IPS-NIHi7 (cell line): ENCODE results near the gene PLB1.

Experiments used
- DNase-seq: peaks from one replicate; pipeline ENCODE4 v3.0.0; 2012; ENCODE audit warnings: mixed read lengths; ENCODE audit errors: extremely low spot score

The PLB1 gene

DNA sequence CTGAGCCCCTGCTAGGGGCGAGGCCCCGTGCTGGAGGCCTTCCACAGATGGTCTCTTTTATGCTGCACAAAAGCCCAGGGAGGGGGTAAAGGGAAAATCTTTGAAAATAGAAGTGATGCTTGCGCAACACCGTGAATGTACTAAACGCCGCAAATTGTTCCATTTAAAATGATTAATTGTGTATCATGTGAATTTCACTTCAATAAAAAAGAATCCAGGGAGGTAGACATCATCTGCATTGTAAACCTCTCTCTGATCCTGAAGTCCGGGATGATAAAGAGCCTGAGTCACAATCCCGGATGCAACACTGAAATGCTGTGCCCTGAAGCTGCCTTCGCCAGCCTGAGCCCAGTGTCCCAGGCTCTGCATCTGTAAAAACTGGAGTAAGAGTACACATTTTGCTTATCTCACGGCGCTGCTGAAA lies 148.1 kb downstream of the PLB1 start:
- no peak for DNase-seq

DNA sequence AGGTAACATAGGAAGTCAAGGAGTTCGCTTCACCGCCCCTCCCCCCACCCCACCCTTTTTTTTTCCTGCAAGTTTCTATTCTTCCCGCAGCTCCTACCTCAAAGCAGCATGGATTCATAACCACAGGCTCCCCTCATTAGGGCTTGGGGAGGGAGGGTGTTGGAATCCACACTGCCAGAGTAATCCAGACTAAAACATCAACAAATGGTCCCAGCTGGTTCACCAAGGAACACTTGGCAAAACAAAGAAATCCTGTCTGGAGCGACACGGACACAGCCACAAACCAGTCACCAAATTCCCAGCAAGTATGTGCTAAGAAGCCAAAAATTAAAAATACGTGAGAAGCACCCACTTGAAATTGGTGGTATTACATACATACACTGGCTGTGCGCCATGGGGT lies 148.9 kb downstream of the PLB1 start:
- no peak for DNase-seq

DNA sequence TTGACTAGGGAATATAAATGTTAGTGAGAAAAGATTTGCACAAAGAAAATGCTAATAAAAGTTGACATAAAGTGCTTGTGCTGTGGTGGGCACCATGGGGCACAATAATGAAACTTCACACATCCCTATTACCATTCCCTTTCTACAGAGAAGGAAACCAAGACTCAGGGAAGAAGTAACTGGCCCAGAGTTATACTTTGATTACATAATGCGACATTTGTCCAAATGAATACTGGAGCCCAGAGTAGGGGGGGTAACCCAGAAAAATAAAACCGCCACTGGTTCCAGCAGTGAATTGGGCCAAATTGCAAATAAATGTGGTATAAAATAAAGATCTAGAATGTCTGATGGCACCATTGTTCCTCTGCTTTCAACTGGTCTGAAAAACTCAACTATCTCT lies 149.7 kb downstream of the PLB1 start:
- DNase-seq = no peak

DNA sequence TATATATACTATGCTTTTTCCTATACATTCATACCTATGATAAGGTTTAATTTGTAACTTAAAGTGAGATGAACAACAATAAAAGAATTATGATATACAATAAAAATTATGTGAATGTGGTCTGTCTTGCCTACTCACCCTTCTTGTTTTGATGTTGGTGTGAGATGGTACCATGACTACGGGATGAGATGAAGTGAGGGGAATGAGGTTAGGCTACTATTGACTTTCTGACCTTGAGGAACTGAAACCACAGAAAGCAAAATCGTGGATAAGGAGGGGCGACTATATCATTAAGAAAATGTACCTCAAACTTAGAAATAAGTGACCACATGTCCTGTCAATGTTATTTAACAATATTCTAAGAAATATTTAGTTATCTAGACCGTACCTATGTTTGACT lies 151.8 kb downstream of the PLB1 start:
- DNase-seq = no peak

DNA sequence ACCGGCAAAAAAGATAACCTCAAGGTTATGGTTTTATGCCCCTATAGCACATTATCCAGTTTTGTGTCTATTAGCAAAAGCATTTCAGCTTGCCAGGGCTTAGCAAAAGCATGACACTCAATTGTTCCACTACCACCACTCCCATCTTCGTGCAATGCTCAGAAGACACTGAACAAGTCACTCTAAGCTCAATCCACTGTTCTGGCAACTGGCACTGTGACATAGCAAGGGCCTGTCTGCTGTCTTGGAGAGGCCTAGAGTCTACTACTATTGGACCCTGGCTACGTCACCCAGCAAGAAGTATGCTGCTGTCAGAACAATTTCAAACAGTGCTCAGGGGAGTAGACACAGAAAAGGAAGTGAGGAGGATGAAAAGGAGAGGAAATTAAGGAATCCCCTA lies 152.3 kb downstream of the PLB1 start:
- DNase-seq = no peak

DNA sequence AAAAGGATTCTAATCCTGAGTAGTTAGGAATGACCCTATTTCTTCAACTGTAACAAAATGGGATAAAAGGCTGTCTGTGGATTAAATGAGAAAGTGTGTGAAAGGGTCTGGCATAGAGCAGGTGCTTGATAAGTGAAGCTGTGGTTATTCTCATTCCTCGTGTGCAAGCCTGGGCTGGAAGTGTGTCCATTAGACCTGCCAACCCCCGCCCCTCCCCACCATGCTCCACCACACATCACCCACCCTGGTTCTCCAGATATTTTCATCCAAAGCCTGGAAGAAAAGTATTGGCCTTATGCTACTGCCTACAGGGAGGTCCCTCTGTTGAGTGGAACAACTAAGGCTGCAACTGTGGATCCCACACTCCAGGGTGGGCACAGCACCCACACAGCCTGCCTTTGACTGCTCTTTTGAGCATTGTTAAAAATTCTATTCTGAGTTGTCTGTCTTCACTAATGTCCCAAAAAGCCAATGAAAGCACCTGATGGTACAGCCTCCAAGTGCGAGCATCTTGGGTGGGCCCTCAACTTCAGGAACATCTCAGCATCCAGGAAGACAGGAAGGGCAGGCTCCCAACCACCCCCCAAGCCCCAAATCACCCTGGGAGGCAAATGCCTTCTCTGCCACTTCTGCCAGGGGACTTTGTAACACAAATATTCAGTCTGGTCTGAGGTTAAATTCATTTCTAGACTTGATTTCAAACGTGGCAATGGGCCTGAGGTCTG lies 153.0 kb downstream of the PLB1 start:
- DNase-seq = no peak

DNA sequence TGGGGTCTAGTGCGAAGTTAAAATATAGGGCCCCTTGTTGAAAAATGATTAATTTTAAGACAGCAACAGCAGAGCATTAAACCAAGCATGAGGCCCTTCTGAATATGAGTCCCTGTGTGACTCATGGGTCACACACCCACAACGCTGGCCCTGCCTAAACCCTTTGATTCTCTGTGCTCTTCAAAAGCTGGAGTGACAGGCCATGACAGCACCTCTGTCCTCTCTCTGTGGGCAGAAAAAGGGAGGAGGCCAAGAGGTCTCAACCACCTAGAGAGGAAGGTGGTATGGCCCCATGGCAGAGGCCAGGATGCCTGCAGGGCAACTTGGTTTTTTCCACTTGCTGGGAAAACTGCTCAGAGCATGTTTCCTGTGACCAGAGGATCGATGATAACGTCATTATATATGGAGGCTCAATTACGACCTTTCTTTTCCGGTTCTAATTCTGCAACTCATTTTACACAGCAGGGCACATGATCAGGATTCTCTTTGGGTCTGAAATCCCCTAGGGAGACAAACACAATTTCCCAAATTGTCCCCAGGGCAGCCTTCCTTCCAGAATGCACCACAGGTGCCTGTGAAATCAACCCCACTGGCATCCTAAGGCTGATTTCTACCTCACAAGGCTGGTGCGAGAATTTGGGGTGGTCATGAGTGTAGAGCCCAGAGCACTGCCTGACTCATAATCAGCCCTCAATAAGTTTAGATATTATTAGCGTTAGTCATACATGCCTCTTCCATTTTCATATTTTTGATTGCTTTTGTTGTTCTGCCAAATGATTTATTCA lies 153.8 kb downstream of the PLB1 start:
- DNase-seq = no peak

DNA sequence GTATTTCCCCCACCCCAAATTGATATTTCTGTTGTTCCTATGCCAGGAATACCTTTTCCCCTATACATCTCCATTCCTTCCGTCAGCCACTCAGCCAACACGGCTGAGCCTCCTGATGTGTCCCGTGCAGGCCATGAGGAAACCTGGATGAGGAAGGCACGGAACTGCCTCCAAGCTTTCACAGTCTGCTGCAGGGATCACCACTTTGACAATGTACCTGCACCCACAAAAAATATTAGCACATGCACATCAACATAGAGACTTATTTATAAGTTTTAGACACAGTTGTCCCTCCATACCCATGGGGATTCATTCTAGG lies 154.4 kb downstream of the PLB1 start:
- DNase-seq = no peak

DNA sequence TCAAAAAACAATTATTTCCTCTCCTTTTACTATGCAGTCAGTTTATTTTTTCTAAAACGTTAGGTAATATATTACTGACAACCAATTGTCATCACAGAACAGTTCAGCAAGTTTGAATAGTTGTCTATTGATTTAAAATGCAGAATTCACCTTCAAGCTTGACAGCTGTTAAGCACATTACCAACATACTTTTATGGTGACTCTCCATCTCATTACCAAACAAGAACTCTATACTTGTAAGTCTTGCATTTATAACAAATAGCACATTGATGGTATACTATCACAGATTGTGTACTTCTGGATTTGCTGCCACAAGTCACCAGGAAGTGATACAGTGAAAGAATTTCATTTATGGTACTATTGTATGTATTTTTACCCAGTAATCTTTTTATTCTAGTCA lies 156.4 kb downstream of the PLB1 start:
- no peak for DNase-seq

DNA sequence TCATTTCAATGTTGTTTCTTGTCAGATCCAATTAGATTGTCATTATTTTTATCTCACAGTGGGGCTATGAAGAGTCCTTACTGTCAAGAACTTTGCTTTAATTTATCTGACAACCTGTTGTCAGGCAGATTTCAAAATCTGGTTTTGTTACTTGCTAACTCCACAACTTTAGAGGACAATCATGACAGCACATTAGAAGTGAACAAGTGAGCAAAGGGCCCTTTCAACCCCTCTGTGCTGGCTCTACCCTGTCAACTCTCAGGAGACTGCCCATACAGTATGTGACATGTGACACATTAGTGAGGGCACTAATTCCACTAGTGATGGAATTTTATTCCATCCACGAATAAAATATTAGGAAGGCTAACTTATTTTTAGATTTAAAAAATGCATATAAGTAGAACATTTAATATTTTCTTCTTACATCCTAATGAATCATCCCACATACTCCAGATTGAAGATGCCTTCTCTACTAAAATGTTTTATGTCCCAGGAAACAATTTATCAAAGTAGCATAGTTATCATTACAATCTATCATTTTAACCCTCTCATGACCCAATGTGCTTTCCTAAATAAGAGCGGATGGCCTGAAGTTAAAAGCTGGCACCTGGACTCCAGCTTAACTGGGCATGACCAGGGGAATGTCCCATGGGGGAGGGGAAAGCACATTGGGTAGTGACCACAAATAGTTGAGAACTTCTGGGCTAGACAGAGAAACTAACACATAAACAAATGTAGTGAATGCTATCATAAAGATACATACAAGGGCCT lies 158.2 kb downstream of the PLB1 start:
- no peak for DNase-seq

DNA sequence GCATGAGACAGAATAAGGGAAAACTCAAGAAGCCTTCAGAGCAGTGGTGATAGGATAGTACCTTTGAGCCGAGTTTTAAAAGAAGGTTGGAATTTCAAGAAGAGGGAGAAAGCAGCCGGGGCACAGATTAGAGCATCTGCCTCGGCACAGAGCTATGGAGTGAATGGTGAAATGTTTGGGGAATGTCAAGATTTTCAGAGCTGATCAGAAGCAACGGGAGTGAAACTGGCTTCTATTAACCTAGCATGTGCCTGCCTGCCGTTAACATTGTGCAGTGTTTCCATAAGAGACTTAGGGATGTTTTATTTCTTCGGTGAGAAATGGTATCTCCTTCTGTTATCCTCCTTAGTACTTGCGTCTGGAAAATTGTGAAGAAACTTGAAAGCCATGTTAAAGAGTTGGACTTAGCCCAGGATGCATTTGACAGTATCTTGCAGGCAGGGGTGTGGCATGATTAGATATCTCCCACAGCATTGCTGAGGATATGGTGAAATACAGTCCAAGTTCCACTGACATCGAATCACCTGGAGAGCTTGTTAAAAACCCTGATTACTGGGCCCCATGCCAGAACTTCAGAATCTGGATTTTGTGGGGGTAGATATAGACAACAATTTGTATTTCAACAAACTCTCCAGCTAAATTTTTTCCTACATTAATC lies 158.9 kb downstream of the PLB1 start:
- DNase-seq = no peak

DNA sequence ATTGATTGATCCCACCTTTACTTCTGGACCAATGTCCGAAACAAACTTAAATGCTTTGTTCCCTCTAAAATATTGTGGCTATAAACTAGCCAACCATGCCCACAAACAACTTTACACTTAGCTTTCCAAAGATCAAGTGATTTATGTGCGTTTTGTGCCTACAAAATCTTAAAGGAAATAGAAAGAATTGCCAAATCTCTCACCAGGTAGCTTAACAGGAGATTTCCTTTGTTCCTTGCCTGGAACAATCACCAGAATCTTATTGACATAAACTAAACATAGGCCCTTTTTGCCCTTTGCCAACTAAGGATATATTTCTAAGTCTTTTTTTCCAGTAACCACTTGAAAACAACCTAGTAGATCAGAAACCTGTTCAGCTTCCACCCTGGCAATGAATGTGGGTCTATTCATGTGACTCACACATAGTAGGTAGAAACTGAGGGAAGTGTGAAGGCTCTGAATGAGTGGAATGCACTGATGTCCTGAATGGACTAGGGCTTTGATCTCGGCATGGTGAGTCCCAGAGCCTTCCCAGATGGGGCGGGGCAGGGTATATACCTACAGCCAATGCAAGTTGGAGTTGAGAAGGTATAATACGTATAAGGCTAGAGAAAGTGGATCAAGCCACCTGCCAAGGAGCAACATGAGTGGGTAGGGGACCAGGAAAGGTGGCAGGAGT lies 161.2 kb downstream of the PLB1 start:
- no peak for DNase-seq

DNA sequence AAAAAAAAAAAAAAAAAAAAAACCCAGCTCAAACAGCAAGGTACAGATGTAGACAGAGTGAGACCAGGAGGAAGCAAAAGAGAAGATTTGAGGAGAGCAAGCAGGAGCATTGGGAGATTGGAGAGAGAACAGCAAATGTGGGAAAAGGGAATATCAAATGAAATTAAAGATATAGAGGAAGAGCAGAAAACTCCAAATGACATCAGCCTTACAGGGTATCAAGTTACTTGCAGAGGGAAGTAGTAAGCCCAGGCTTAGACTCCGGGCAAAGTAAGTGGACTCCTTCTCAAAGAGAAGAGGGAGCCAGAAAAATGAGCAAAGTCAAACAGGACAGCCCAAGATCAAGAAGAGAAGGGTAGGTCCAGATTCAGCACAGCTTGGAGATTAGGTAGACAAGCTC lies 162.5 kb downstream of the PLB1 start:
- no peak for DNase-seq

DNA sequence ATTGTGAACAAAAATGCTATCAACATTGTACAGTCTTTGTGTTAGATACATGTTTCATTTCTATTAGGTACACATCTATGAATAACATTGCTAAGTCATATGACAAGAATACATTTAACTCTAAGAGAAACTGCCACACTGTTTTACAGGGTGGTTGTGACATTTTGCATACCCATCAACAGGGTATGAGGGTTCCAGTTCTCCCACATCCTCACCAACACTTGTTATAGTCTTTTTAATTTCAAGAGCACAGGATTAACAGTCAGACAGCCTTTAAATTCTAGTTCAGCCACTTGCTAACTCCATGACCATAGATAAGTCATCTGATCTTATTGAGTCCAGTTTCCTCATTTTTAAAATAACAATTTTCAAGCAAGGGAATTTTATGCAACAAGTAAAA lies 163.3 kb downstream of the PLB1 start:
- DNase-seq = no peak

DNA sequence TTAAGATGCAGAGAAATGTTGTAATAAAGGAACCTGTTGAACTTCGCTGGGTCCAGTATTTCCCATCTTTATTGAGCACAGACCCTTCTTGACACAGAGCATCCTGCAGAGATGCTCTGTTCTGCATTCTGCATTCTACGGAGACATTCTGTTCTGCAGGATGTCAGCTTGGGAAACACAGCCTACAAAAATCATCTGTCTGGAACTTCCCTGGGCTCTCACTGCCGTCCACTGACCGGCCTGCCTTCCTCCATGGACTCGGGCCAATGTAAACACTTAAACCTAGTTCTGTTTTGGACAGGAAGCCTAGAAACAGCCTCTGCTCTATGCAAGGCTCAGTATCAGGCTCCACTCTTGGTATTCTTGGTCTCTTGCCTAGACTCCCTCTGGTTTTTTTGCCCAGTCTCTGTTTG lies 165.7 kb downstream of the PLB1 start:
- no peak for DNase-seq

DNA sequence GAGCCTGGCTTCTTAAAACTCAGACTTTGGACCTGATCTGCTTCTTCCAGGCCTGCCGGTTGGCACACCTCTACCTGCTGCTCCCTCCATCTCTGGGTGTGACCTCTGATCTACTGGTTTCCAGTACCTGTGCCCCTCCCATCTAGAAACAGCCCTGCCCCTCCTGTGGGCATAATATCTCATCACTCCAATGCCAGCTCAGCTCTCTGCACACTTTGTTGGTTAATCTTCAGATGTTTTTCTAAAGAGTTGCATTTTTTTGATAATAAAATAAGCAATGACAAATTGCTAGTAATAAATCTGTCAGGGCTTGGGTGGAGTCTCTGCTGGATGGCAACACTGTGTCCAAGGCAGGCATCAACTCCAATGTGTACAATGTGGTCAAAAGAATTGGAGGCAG lies 166.2 kb downstream of the PLB1 start:
- DNase-seq = no peak

DNA sequence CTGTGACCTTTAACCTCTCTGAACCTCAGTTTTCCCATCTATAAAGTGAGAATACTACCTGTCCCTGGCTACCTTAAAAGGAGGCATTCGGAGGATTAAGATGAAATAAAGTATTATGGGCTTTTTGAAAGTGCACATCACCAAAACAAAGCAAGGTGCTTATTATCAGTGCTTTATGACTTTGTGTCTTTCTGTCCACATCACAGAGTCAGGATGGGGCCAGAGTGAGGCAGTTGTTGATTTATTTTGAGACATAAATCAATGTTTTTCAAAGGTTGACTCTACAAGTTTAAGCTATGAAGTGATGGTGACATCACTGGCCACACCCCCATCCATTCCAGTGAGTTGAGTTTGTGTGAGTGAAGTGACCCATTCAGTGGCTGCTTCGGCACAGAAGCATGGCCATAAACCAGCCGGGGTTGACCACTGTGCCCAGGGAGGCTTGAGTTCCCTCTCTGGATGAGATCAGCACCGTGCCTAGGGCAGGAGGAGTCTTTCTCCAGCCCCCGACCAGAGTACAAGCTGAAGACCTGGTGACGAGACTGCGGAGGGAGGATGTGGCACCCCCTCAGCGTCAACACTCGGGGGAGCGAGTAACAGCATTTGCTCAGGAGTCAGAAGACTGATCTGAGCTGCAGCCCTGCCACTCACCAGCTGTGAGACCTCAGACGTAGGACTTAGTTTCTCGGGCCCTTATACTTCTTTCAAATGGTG lies 166.8 kb downstream of the PLB1 start:
- no peak for DNase-seq

DNA sequence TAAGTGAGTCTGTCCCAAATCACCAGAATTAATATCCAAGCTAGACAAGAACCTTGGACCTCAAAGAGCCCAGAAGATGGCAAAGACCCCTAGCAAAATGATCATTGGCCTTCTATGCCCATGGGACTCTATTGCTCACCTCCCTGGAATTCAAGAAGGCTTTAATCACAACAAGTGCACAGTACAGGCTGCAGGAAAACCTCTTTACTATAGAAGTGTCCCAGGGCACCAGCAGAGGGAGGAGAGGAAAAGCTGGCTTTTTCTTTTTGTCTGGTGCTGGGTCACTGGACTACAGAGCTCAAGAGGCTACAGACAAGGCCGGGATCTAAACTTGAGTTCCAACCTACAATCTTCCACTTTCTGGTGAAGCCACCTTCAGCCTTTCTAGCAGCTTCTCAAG lies 167.5 kb downstream of the PLB1 start:
- DNase-seq = no peak

DNA sequence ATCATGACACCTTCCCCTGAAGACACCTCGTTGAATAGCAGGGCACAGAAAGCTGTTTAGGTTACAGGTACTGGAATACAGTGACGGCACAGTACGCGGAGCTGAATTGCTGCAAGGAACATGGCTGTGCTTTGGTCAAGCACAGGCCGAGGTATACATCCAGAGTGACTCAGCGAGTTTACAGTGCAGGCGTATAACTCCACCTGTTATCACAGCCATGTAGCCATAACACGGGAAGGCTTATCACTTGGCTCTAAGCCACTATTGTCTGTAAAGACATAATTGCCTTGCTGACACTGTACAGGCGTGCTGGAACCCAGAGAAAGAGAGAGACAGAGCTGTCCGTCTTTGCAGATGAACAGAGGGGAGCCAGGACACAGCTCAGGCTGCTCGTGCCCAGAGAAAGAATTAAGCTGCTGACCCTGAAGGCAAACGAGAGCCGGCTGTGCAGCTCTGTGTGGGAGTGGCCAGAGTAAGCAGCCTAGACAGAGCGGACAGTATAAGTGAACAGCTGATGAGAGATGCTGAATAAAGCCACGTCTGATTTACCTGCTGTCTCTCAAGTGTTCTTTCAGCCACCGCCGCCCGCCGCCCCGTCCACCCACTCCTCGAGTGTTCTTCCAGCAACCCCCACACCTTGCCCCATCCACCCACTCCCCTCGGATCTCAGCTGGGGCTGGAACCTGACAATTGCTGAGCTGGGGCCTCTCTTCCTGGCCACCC lies 168.4 kb downstream of the PLB1 start:
- no peak for DNase-seq

DNA sequence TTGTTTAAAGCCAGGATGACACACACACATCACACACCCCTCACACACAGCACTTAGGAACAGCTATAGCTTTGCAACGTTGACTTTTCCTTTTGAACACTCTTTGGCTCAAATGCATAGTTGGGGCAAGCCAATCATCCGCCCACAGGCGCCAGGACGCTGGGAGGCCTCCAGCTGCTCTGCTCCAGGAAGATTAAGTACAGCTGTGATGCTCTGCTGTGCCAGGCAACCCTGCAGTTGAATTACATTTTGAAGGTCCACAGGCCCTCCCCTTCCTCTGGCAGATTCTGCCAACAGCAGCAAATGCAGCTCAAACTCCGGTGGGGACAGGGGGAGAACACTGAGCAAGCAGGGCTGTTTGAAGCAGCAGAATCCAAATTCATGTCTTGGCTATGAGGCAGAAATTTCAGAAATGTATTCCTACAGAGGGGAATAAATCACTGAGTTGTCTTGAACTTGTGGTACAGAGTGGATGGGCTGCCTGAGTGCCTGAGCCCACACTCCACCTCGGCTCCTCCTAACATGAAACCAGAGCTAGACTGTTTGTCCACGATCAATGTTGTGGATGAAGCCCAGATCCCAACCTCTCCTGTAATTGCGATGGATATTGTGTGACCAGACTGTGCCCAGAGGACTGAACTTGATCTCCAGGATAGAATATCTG lies 169.3 kb downstream of the PLB1 start:
- DNase-seq = no peak
